ENCODE results near the gene TMEM212. TPM values are rescaled to one million over a fixed set of nuclear protein-coding genes. Genes with fewer than 3 reads are reported as not detected.
A peak's percentile ranks its signal among the peaks of the same experiment; 100 is the strongest.

TMEM212 gene
- total and polyA plus RNA-seq, 9 of the 15 experiments (the other 6 are each of a cell fraction or from before 2014, with no cell fraction given) = not detected

DNA sequence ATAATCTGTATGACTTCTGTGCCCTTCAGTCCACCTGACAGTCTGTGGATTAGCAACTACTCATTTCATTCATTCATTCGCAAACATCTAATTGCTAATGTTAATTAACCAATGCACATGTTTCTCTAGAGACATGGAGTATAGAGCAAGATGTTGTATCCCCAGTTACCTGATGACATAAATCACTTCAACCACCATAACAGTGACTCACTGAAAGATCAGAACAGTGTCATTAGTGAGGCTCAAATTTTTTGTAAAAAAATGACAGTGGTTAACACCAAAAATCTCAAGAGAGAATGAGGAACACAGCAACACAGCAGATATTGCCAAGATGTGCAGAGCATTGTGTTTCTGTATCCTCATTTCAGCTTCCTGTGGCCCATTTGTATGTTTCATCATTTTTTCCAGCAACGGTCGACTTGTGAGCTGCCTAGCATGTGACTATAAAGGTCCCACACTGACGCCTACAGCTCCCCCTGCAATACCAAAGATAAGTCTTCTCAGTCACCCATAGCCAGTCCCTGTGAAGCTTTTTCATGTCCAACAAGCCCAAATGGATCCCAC lies 29.2 kb upstream of the TMEM212 start (continued):
- TF ChIP-seq, protein P1, sequence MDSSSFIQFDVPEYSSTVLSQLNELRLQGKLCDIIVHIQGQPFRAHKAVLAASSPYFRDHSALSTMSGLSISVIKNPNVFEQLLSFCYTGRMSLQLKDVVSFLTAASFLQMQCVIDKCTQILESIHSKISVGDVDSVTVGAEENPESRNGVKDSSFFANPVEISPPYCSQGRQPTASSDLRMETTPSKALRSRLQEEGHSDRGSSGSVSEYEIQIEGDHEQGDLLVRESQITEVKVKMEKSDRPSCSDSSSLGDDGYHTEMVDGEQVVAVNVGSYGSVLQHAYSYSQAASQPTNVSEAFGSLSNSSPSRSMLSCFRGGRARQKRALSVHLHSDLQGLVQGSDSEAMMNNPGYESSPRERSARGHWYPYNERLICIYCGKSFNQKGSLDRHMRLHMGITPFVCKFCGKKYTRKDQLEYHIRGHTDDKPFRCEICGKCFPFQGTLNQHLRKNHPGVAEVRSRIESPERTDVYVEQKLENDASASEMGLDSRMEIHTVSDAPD (CRISPR knock-in tag; IDR thresholded peaks at IDR 0.05) = no peak
- TF ChIP-seq, protein P2, sequence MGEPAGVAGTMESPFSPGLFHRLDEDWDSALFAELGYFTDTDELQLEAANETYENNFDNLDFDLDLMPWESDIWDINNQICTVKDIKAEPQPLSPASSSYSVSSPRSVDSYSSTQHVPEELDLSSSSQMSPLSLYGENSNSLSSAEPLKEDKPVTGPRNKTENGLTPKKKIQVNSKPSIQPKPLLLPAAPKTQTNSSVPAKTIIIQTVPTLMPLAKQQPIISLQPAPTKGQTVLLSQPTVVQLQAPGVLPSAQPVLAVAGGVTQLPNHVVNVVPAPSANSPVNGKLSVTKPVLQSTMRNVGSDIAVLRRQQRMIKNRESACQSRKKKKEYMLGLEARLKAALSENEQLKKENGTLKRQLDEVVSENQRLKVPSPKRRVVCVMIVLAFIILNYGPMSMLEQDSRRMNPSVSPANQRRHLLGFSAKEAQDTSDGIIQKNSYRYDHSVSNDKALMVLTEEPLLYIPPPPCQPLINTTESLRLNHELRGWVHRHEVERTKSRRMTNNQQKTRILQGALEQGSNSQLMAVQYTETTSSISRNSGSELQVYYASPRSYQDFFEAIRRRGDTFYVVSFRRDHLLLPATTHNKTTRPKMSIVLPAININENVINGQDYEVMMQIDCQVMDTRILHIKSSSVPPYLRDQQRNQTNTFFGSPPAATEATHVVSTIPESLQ (CRISPR knock-in tag; IDR thresholded peaks at IDR 0.05) = no peak
- TF ChIP-seq EZH2 (IDR thresholded peaks at IDR 0.05; ENCODE audit: borderline replicate concordance, low read depth, low read length) (no peak), ZNF445 (CRISPR knock-in tag; IDR thresholded peaks at IDR 0.05; ENCODE audit: low read depth) (no peak), KHSRP (IDR thresholded peaks at IDR 0.05) (no peak), C11orf30 (IDR thresholded peaks at IDR 0.05; ENCODE audit: low read depth) (0 out of 2 replicates have a peak, but pooled peaks have one; percentile 20), KDM1A (IDR thresholded peaks at IDR 0.05) (peak; percentile 68 to 83), CBX5 (IDR thresholded peaks at IDR 0.05; ENCODE audit: borderline replicate concordance, low read depth) (no peak), NCOR1 (IDR thresholded peaks at IDR 0.05) (peak; percentile 42), WHSC1 (IDR thresholded peaks at IDR 0.05; ENCODE audit: low read length) (no peak), CBFB (CRISPR knock-in tag; IDR thresholded peaks at IDR 0.05) (no peak), ZNF507 (tag; conservative IDR thresholded peaks at IDR 0.05) (no peak), SRSF7 (optimal IDR thresholded peaks at IDR 0.05; ENCODE audit: low read depth, low read length) (no peak), ZNF584 (CRISPR knock-in tag; IDR thresholded peaks at IDR 0.05; ENCODE audit: low read depth) (peak; percentile 53; the same call in 1 of the 2 replicates), SOX6 (IDR thresholded peaks at IDR 0.05) (peak; percentile 85), SNIP1 (IDR thresholded peaks at IDR 0.05; ENCODE audit: low read depth) (no peak), XRCC5 (IDR thresholded peaks at IDR 0.05; ENCODE audit: low read depth, low read length) (no peak), GABPB1 (CRISPR knock-in tag; IDR thresholded peaks at IDR 0.05) (no peak), DNMT1 (IDR thresholded peaks at IDR 0.05) (no peak)
- TF ChIP-seq, protein P3, sequence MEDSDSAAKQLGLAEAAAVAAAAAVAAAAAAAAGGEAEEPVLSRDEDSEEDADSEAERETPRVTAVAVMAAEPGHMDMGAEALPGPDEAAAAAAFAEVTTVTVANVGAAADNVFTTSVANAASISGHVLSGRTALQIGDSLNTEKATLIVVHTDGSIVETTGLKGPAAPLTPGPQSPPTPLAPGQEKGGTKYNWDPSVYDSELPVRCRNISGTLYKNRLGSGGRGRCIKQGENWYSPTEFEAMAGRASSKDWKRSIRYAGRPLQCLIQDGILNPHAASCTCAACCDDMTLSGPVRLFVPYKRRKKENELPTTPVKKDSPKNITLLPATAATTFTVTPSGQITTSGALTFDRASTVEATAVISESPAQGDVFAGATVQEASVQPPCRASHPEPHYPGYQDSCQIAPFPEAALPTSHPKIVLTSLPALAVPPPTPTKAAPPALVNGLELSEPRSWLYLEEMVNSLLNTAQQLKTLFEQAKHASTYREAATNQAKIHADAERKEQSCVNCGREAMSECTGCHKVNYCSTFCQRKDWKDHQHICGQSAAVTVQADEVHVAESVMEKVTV (CRISPR knock-in tag; IDR thresholded peaks at IDR 0.05) = 0 out of 2 replicates have a peak, but pooled peaks have one; percentile 39
- TF ChIP-seq, protein P4, sequence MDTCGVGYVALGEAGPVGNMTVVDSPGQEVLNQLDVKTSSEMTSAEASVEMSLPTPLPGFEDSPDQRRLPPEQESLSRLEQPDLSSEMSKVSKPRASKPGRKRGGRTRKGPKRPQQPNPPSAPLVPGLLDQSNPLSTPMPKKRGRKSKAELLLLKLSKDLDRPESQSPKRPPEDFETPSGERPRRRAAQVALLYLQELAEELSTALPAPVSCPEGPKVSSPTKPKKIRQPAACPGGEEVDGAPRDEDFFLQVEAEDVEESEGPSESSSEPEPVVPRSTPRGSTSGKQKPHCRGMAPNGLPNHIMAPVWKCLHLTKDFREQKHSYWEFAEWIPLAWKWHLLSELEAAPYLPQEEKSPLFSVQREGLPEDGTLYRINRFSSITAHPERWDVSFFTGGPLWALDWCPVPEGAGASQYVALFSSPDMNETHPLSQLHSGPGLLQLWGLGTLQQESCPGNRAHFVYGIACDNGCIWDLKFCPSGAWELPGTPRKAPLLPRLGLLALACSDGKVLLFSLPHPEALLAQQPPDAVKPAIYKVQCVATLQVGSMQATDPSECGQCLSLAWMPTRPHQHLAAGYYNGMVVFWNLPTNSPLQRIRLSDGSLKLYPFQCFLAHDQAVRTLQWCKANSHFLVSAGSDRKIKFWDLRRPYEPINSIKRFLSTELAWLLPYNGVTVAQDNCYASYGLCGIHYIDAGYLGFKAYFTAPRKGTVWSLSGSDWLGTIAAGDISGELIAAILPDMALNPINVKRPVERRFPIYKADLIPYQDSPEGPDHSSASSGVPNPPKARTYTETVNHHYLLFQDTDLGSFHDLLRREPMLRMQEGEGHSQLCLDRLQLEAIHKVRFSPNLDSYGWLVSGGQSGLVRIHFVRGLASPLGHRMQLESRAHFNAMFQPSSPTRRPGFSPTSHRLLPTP (IDR thresholded peaks at IDR 0.05; ENCODE audit: borderline replicate concordance, extremely low read depth, insufficient read length) = no peak
- TF ChIP-seq, protein P5, sequence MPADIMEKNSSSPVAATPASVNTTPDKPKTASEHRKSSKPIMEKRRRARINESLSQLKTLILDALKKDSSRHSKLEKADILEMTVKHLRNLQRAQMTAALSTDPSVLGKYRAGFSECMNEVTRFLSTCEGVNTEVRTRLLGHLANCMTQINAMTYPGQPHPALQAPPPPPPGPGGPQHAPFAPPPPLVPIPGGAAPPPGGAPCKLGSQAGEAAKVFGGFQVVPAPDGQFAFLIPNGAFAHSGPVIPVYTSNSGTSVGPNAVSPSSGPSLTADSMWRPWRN (IDR thresholded peaks at IDR 0.05; ENCODE audit: low read depth) = no peak
